Dermis blood vessel endothelial cell (primary cell): ENCODE data around the gene SLC22A5. TPM values are rescaled to one million over a fixed set of nuclear protein-coding genes. Genes with fewer than 3 reads are reported as not detected.
"Not testable (repeated sequence)": the region's sequence is repeated elsewhere in the genome, so short reads cannot be mapped to it uniquely, and the experiment has no call there.

Source experiments
- DNase-seq: peaks from one replicate; pipeline ENCODE4 v3.0.0; 2010
- total RNA-seq: library from RNA; depleted of rRNA; stranded (reverse); fragments of >200 nt; gene quantifications from 2 replicates; pipeline ENCODE4 v1.2.3, GENCODE V29; 2014

SLC22A5 gene
- total RNA-seq, 1 donor from 2014 or later, result 4.8 TPM

DNA sequence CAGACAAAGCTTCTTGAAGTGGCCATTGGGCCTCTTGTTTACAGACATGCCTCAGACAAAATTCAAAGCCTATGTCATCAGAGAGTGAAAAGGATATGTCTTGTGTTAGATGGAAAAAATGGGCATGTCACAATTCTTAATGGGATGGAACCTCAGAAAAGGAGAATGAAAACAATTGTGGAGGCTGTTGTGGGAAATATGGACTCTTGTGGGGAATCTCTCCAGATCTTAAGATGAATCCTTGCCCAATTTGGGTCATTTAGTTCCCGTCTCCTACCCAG, 19.5 kb downstream of the SLC22A5 start:
- DNase-seq, result no peak

DNA sequence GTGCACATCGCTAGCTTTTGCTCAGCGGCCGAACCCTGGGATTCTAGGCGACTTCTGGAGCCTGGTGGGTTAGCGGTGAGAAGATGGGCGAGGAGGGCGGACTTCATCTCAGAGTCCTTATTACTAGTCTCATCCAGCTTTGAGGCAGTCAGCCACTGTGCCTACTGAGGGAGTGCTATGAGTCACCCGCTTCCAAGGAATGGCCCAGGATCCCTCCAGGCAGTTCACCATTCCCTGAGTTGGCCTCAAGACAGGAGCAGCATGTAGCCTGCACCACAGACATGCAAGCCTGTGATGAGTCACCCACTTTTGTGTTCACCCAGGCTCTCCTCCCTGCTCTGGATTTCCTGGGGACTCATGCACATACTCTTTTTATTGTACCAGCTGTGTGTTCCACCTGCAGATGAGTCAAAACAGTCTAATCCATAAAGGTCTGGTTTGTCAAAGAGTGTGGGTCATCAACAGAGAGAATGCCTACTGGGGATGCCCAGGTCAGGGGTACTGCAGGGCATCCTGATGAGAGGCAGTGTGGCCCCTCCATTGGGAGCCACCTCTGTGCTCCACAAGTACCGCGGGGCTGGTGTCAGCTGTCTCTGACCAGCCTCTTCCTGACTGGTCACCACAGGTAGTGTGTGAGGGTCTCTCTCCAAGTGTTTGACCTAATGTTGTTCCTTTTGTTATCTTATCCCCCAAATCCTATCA, 20.2 kb downstream of the SLC22A5 start:
- peak; percentile 91 for DNase-seq

- no peak for DNase-seq
Observed at GRCh38 chr5:132391247-132391646, 21.7 kb downstream of the SLC22A5 start.

DNA sequence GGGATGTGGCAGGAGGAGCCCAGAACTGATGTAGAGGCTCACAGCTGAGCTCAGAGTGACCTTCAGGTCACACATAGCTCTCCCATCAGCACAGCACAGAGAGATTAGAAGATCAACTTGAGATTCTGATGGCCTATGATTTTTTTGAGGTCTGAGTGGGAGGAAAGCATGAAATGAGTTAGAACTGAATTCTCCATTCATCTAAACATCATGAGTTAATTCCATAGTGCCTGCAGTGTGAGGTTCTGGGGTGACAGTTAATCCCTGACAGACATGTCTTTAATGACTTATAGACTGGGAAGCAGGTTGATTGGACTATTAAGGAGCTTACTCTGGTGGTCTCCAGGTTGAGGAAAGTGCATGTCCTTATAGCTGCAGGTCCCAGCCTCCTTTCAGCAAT, 22.4 kb downstream of the SLC22A5 start:
- DNase-seq, result no peak

DNA sequence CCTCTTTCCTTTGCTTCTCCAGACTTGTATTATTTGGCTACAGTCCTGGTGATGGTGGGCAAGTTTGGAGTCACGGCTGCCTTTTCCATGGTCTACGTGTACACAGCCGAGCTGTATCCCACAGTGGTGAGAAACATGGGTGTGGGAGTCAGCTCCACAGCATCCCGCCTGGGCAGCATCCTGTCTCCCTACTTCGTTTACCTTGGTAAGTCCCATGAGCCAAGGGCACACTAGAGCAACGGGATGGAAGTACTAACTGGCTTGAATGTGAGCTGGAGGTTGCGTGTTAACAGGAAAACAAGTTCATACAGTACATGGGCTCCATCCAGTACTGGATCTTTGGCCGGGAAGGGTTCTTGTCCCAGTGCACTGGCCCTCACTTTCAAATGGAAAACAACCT, 22.9 kb downstream of the SLC22A5 start:
- no peak for DNase-seq

GRCh38 chr5:132392978-132393825, 23.7 kb downstream of the SLC22A5 start:
- DNase-seq, result no peak

DNA sequence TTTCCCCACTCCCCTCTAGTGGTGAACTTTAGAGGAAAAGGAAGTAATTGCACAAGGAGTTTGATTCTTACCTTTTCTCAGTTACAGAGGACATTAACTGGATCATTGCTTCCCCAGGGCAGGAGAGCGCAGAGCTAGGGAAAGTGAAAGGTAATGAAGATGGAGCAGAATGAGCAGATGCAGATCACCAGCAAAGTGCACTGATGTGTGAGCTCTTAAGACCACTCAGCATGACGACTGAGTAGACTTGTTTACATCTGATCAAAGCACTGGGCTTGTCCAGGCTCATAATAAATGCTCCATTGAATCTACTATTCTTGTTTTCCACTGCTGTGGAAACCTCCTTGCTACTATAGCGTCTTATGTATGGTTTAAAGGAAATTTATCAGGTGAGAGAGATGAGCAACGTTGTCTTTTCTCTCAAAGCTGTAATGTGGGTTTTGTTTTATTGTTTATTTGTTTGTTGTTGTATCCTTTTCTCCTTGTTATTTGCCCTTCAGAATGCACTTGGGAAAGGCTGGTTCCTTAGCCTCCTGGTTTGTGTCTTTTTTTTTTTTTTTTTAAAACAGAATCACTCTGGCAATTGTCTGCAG, 25.3 kb downstream of the SLC22A5 start:
- DNase-seq, result no peak

DNA sequence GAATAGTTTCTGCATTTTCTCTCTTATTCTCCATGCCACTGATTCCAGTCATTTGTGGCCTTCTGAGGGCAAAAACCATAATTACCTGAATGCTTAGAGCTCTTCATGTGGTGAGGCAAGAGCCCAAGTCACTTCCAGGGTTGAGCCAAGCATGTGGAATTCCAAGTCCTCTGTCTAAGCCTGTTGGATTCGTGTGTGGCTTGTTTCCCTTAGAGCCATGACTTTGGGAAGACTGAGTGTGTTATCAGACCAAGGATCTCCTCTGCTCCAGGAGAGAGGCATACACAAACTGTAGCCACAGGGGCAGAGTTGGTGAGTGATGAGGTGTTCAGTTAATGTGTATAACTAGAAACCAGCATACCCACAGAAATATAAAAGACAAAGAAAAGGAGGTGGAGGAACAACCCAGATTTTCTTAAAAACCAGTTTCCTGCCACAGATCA, 27.1 kb downstream of the SLC22A5 start:
- DNase-seq, result no peak

- no peak for DNase-seq
Observed at GRCh38 chr5:132397224-132397623, 27.7 kb downstream of the SLC22A5 start.

DNA sequence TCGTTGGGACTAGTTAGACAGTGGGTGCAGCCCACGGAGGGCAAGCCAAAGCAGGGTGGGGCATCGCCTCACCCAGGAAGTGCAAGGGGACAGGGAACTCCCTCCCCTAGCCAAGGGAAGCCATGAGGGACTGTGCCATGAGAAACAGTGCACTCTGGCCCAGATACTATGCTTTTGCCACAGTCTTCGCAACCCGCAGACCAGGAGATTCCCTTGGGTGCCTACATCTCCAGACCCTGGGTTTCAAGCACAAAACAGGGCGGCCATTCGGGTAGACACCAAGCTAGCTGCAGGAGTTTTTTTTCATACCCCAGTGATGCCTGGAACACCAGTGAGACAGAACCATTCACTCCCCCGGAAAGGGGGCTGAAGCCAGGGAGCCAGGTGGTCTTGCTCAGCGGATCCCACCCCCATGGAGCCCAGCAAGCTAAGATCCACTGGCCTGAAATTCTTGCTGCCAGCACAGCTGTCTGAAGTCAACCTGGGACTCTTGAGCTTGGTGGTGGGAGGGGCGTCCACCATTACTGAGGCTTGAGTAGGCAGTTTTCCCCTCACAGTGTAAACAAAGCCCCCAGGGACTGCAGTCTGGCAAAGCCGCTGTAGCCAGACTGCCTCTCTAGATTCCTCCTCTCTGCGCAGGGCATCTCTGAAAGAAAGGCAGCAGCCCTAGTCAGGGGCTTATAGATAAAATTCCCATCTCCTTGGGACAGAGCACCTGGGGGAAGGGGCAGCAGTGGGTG, 28.6 kb downstream of the SLC22A5 start:
- DNase-seq, result not testable (repeated sequence)

DNA sequence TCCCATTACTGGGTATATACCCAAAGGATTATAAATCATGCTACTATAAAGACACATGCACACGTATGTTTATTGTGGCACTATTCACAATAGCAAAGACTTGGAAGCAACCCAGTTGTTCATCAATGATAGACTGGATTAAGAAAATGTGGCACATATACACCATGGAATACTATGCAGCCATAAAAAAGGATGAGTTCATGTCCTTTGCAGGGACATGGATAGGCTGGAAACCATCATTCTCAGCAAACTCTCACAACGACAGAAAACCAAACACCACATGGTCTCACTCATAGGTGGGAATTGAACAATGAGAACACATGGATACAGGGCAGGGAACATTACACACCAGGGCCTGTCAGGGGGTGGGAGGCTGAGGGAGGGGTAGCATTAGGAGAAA, 34.5 kb downstream of the SLC22A5 start:
- not testable (repeated sequence) for DNase-seq

DNA sequence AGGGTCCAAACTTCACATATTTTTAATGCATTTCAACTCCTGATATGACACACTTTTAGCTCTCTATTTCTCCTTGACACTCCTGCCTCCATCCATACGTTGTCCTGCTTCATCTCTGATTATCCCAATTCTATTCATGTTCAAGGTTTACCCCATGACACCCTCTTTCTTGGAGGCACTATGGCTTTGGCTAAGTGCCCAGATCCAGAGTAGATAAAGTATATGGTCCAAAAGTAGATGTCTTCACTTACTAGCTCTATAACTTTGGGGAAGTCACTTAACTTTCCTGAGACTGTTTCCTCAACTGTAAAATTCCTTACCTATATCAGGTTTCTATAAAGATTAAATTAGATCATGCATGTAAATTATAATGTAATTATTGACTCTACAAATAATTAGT, 36.1 kb downstream of the SLC22A5 start:
- no peak for DNase-seq

- DNase-seq, result no peak
Observed at GRCh38 chr5:132406144-132406783, 36.8 kb downstream of the SLC22A5 start.

DNA sequence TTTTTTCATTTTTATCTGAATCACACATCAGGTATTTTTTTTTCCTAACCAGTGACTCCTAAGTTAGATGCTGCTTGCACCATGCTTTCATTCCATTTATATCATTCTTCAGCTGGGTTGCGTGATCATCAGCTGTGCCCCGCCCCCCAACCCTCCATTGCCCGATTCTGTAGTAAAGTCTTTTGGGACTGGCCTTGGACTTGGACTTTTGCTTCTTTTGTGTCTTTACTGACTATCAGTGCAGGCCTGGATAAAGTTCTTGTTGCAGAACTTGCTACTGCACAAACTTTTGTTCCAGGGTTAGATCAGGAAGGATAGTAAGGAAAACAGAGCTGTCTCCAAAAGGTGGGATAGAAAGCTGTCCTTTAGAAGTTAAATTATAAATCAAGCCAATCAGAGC, 38.5 kb downstream of the SLC22A5 start:
- DNase-seq, result no peak

GRCh38 chr5:132408456-132408855, 38.9 kb downstream of the SLC22A5 start:
- DNase-seq, result no peak

DNA sequence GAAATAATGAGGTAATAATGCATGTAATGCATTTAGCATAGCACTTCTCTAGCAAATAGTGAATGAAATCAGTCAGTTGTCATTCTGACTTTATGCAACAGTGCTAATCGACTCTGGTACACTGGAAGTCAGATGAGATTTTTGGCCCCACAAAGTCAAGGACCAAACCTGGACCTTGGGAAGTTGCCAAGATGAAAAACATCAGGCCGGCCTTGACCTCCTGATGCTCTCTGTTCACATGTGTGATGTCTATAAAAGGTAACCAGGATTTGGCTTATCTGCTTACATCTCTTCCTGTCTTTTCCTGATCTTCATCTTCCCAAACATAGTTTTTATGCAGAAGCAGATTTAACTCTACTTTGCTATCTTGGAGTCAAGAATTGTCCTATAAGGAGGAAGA, 39.5 kb downstream of the SLC22A5 start:
- DNase-seq, result no peak

DNA sequence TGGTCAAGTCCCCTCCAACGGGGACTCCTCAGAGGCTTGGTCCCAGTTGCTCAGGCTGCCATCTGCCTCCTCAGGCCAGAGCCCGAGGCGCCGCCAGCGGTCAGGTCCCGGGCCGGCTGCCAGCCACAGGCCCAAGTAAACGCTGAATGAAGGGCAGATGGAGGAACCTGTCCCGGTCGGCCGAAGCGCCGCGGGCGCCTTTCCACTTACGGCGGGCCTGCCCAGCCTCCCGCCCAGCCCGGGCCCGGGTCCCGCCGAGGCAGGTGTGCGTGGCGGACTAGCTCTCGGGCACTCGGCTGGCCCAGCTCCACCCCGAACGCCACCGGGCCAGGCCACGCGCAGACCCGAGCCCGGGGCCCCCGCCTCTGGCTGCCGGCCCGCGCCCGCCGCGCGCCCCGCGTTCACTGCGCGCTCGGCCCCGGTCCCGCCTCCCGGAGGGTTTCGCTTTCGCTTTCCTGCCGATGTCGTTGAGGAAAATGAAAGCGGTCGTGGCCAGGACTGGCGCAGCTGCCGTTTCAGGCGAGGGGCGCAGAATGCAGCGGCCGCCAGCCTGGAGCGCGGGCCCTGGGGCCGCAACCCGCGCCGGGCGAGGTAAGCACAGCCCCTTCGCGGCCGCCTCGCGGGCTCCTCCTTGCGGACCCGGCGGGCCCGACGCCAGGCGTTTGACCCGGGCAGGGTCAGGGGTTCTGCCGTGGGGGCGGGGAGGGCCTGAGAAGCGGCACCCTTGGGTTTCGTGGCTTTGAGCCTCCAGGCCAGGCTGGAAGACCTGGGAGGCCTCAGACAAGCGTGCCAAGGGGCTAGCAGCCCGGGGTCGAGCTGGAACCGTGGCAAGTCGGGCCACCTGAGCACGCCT, 41.2 kb downstream of the SLC22A5 start:
- peak; percentile 85 for DNase-seq

- DNase-seq, result peak; percentile 39
Observed at GRCh38 chr5:132411304-132412013, 41.9 kb downstream of the SLC22A5 start.

DNA sequence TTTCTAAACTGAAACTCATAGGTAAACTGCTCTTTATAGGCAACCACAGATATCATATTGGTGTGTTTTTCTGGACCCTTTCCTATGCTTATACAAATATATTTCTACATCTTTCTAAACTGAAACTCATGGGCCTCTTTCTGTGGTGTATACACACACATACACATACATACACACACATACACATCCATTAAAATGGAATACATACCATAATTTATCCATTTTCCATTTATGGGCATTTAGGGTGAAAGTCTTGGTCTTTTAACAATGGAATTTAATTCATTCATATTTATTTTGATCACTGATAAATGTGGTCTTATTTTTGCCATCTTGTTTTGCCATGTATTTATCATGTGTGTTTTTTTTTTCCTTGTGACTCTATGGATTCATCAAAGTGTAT, 44.1 kb downstream of the SLC22A5 start:
- no peak for DNase-seq

DNA sequence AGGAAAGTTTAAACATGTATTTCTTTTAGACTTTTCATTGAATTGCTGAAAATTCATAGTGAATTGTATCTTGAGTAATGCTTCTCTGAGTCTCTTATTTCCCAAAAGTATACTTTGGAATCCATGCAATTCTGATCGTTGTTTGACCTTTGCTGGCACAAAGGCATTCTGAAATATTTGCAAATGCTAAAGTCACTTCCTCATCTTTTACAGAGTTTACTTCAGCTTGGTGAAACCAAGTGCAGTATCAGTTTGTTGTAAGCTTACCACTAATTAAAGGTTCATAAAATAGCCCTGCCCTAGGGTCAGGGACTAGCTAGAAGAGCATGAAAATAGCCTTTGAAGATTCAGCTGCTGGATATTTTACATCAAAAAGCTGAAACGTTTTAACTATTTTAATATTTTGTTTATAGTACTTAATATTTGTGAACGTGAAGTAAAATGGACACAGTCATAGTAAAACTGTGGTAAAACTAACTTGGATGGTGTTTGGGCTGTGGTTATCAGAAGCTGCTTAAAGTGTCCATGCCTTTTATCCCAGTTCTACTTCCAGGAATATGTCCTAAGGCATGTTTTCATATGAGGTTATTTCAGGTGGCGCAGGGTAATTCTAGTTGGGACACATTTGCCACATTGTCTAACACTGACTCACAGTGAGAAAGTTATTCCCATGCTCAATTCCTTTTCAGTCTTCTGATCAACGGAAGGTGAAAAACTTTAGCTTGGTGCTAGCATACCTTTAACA, 45.3 kb downstream of the SLC22A5 start:
- DNase-seq, result peak; percentile 81
